Measurements from ENCODE around the gene IL1F10. TPM values are rescaled to one million over a fixed set of nuclear protein-coding genes. Genes with fewer than 3 reads are reported as not detected.

Gene IL1F10
- polyA plus RNA-seq, 1 donor from 2014 or later: not detected

DNA sequence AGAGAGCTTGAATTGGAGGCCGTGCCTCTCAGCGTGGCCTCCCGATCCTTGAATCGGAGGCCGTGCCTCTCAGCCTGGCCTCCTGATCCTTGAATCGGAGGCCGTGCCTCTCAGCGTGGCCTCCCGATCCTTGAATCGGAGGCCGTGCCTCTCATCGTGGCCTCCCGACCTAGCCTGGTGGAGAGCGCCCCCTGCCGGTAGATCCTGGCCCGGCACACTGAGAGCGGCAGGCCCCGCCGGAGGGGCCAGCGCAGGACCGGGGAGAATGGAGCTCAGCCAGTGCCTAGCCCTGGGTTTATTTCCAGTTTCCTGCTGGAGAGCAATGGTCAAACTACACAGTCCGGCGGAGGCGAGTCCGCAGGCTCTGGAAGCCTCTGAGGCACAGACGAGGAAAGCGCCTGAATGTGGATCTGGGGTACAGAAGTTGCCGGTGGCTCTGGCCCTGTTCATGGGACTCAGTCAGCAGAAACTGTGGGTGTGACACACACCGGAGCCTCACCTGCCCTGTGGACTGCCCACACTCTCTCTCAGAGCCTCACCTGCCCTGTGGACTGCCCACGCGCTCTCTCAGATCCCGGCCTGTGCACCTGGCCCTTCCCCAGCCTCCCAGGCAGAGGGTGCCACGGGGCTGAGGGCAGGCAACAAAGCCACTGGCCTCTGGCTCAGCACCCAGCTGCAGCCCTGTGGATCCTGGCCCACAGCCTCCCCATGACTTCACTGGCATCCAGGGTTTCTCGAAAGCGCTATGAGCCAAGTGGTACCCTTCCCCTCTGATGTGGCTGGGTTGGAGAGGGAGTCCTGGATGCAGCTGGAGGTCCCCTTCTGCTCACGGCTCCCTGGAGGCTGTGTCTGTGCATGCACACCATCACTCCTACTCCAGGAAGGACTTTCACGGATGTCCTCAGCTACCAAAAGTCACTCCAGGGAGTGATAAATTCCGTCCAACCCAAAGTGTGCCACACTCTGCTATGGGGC is 16.6 kb upstream of the IL1F10 start:
- Histone ChIP-seq H3K9me2 (ENCODE audit: insufficient read depth, low read length) (no peaks in the 10 kb centered on the region), H3K36me3 (ENCODE audit: insufficient read depth, low read length) (no peaks in the 10 kb centered on the region), H3F3A (ENCODE audit: insufficient read depth, low read length, poor library complexity, severe bottlenecking) (no peaks in the 10 kb centered on the region), H3K9me3 (ENCODE audit: low read length) (peaks cover 5% of the 10 kb centered on the region), H2AFZ (ENCODE audit: low read depth, low read length) (no peak overlapping the region), H3K27me3 (ENCODE audit: insufficient read depth, low read depth, low read length) (no peaks in the 10 kb centered on the region), H3K4me3 (ENCODE audit: low read length) (no peak overlapping the region), H3K9ac (ENCODE audit: low read length) (no peak overlapping the region), H3K27ac (ENCODE audit: low read length) (no peak overlapping the region), H4K20me1 (ENCODE audit: insufficient read depth) (no peaks in the 10 kb centered on the region), H3K79me2 (replicated peaks; ENCODE audit: insufficient read depth, low read length) (no peaks in the 10 kb centered on the region), H3K4me2 (ENCODE audit: low read length) (no peak overlapping the region)
- no peak for TF ChIP-seq MXI1 (conservative IDR thresholded peaks at IDR 0.05; ENCODE audit: poor library complexity, severe bottlenecking)
- no peak for TF ChIP-seq EZH2 (IDR thresholded peaks at IDR 0.05; ENCODE audit: borderline replicate concordance, insufficient read depth, low read length, poor library complexity, severe bottlenecking)

GRCh38 chr2:113052396-113052917 is 15.3 kb upstream of the IL1F10 start, which contains the start of gene IL36B:
Gene IL36B (minus strand): TSS chr2:113052867.
- no peak for TF ChIP-seq REST (IDR thresholded peaks at IDR 0.05; ENCODE audit: borderline replicate concordance)
- TF ChIP-seq EZH2 (IDR thresholded peaks at IDR 0.05; ENCODE audit: borderline replicate concordance, insufficient read depth, low read length, poor library complexity, severe bottlenecking): no peak
- no peak for TF ChIP-seq MXI1 (conservative IDR thresholded peaks at IDR 0.05; ENCODE audit: poor library complexity, severe bottlenecking)
- TF ChIP-seq SMC3 (conservative IDR thresholded peaks at IDR 0.05; ENCODE audit: poor library complexity): no peak
- TF ChIP-seq, protein P1, sequence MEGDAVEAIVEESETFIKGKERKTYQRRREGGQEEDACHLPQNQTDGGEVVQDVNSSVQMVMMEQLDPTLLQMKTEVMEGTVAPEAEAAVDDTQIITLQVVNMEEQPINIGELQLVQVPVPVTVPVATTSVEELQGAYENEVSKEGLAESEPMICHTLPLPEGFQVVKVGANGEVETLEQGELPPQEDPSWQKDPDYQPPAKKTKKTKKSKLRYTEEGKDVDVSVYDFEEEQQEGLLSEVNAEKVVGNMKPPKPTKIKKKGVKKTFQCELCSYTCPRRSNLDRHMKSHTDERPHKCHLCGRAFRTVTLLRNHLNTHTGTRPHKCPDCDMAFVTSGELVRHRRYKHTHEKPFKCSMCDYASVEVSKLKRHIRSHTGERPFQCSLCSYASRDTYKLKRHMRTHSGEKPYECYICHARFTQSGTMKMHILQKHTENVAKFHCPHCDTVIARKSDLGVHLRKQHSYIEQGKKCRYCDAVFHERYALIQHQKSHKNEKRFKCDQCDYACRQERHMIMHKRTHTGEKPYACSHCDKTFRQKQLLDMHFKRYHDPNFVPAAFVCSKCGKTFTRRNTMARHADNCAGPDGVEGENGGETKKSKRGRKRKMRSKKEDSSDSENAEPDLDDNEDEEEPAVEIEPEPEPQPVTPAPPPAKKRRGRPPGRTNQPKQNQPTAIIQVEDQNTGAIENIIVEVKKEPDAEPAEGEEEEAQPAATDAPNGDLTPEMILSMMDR (IDR thresholded peaks at IDR 0.05; ENCODE audit: poor library complexity, severe bottlenecking): no peak
- no peak for TF ChIP-seq RAD21 (conservative IDR thresholded peaks at IDR 0.05)
- no peak for TF ChIP-seq EP300 (conservative IDR thresholded peaks at IDR 0.05; ENCODE audit: poor library complexity, severe bottlenecking)
- no peak for TF ChIP-seq TAF1 (IDR thresholded peaks at IDR 0.05; ENCODE audit: low read depth)
- no peak for TF ChIP-seq POLR2AphosphoS5 (IDR thresholded peaks at IDR 0.05)
- H3K36me3 ChIP-seq (ENCODE audit: insufficient read depth, low read length): no peaks in the 10 kb centered on the region
- no peaks in the 10 kb centered on the region for H4K20me1 ChIP-seq (ENCODE audit: insufficient read depth)
- no peaks in the 10 kb centered on the region for H3K9me2 ChIP-seq (ENCODE audit: insufficient read depth, low read length)
- no peak within 1 kb of the TSS for H3K27ac ChIP-seq (ENCODE audit: low read length)
- no peaks in the 10 kb centered on the region for H3F3A ChIP-seq (ENCODE audit: insufficient read depth, low read length, poor library complexity, severe bottlenecking)
- peaks cover 5% of the 10 kb centered on the region for H3K9me3 ChIP-seq (ENCODE audit: low read length)
- H2AFZ ChIP-seq (ENCODE audit: low read depth, low read length): no peak within 1 kb of the TSS
- H3K27me3 ChIP-seq (ENCODE audit: insufficient read depth, low read depth, low read length): no peaks in the 10 kb centered on the region
- H3K4me3 ChIP-seq (ENCODE audit: low read length): no peak within 1 kb of the TSS
- H3K79me2 ChIP-seq (replicated peaks; ENCODE audit: insufficient read depth, low read length): no peaks in the 10 kb centered on the region
- H3K9ac ChIP-seq (ENCODE audit: low read length): no peak within 1 kb of the TSS
- H3K4me2 ChIP-seq (ENCODE audit: low read length): no peak within 1 kb of the TSS
